Testis (tissue), 5 donors: ENCODE data around the gene PNKP. TPM values are rescaled to one million over a fixed set of nuclear protein-coding genes. Genes with fewer than 3 reads are reported as not detected.

Experiments
- DNase-seq: peaks from one replicate; pipeline ENCODE4 v3.0.0-alpha.2; 2019
- H3K27ac ChIP-seq, 2 donors: fragments of 200-600 bp; sonication (generic); one replicate each; pipeline ENCODE4 v1.5.1; 2019
- H3K27me3 ChIP-seq: fragments of 200-600 bp; sonication (generic); one replicate; pipeline ENCODE4 v1.5.1; 2019
- H3K36me3 ChIP-seq: fragments of 200-600 bp; sonication (generic); one replicate; pipeline ENCODE4 v1.5.1; 2017; ENCODE audit warnings: low read depth; ENCODE audit errors: missing control alignments
- H3K4me1 ChIP-seq: fragments of 200-600 bp; sonication (generic); one replicate; pipeline ENCODE4 v1.5.1; 2019
- H3K4me3 ChIP-seq, 2 donors: fragments of 200-600 bp; sonication (generic); one replicate each; pipeline ENCODE4 v1.5.1; 2017 to 2019
- H3K9me3 ChIP-seq: fragments of 200-600 bp; sonication (generic); one replicate; pipeline ENCODE4 v1.5.1; 2017
- CTCF ChIP-seq, 3 experiments: fragments of 450-650 bp in 2 of 3; fragments of 200-600 bp in 1 of 3; sonication (generic) in 1 of 3; IDR thresholded peaks; one replicate each; pipeline ENCODE4 v1.5.1; 2016 to 2019; ENCODE audit warnings: antibody characterized with exemption in 3 of 3, mild to moderate bottlenecking in 2 of 3, moderate library complexity in 1 of 3
- POLR2A ChIP-seq: fragments of 450-650 bp; IDR thresholded peaks from one replicate; pipeline ENCODE4 v1.6.1; 2017; ENCODE audit warnings: antibody characterized with exemption, mild to moderate bottlenecking, moderate library complexity
- WGBS, 2 donors: methylation state at CpG; one replicate each; pipeline ENCODE4 v1.1.5; 2018; 5-methylcytosine and 5-hydroxymethylcytosine counted together
- intact Hi-C: fragments of 100-400 bp; cut with DNase I; formaldehyde crosslinking; loops from one replicate; pipeline ENCODE4 v1.15.1; 2023; ENCODE audit warnings: low total_unique reads
- long read RNA-seq, 2 donors: transcript quantifications; one replicate each; lab custom pipeline, GENCODE V29; 2026
- polyA plus RNA-seq: library from polyadenylated mRNA; stranded (reverse); fragments of 350-450 nt; fragmentation: Illumina TruSeq; extraction: RNeasy Lipid Tissue Mini Kit (QIAGEN cat#74804); gene quantifications from one replicate; pipeline ENCODE4 v1.2.3, GENCODE V29; 2014; ENCODE audit warnings: low read depth, low replicate concordance; ENCODE audit not compliant: insufficient read depth
- total RNA-seq, 2 donors: library from RNA; depleted of rRNA; stranded (reverse); fragments of >200 nt; gene quantifications; one replicate each; pipeline ENCODE4 v1.2.3, GENCODE V29; 2016

The PNKP gene
- total RNA-seq (100 to 1,000 TPM; 110 to 125 TPM), polyA plus RNA-seq (45.5 TPM)
- long read RNA-seq, donor 1, transcript PNKP-201 (17 exons, 2,041 nt), result major isoform, 5 of 21 reads
- long read RNA-seq, donor 1, partial matches to known transcripts, result 13 of 21 reads
- long read RNA-seq, donor 1, other reads (novel, unspliced or antisense), result 0 of 21 reads
- long read RNA-seq, donor 2, partial matches to known transcripts, result 0 of 5 reads
- long read RNA-seq, donor 2, other reads (novel, unspliced or antisense), result 0 of 5 reads

GRCh38 chr19:49866933-49867782 lies at the start of gene PNKP:
Gene PNKP, minus strand, starts transcription at chr19:49867576. Its CDS starts 372 bp downstream, at chr19:49867204.
- Histone ChIP-seq H3K4me1 (peaks cover 52% of the 10 kb centered on the region), H3K36me3 (no peaks in the 10 kb centered on the region), H3K4me3 (peak within 1 kb of the TSS; percentile 75 to 90), H3K9me3 (no peaks in the 10 kb centered on the region), H3K27me3 (no peaks in the 10 kb centered on the region), H3K27ac (peak within 1 kb of the TSS; percentile 84 to 96)
- WGBS, 2 donors, result 0 to 2% methylated on average over 11 to 58 of the region's 65 CpGs
- no peak for TF ChIP-seq POLR2A
- peak in 1 of 3 experiments; percentile 1 for TF ChIP-seq CTCF (IDR thresholded peaks at IDR 0.05)
- intact Hi-C loops, result no loop called here
- peak; percentile 96 for DNase-seq

DNA sequence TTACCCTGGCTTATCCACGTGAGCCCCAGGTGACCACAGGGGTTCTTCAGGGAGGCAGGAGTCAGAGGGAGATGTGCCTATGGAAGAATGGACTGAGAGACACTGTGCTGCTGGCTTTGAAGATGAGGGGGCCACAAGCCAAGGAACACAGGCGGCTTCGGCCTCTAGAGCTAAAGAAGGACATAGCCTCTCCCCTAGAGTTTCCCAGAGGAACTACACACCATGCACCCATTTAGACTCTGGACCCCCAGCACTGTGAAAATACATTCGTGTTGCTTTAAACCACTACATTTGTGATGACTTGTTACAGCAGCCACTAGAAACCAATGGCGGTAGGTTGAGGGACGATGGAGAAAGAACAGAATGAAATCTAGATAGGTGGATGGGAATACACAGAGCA lies 47.9 kb upstream of the PNKP start:
- Histone ChIP-seq H3K27ac (no peak overlapping the region), H3K36me3 (no peaks in the 10 kb centered on the region), H3K27me3 (no peaks in the 10 kb centered on the region), H3K9me3 (no peaks in the 10 kb centered on the region), H3K4me3 (no peak overlapping the region), H3K4me1 (peaks cover 30% of the 10 kb centered on the region)
- intact Hi-C loops, result no loop called here
- WGBS, 2 donors, result 93 to 95% methylated on average over 6 of the region's 6 CpGs
- TF ChIP-seq CTCF (IDR thresholded peaks at IDR 0.05), result peak in 1 of 3 experiments; percentile 17
- TF ChIP-seq POLR2A, result no peak
- DNase-seq, result no peak

- WGBS, 2 donors, result 76 to 86% methylated on average over 10 of the region's 10 CpGs
- Histone ChIP-seq H3K4me1 (peaks cover 30% of the 10 kb centered on the region), H3K4me3 (no peak overlapping the region), H3K27me3 (no peaks in the 10 kb centered on the region), H3K36me3 (no peaks in the 10 kb centered on the region), H3K27ac (peak overlapping the region in 1 of 2 donors; percentile 39), H3K9me3 (no peaks in the 10 kb centered on the region)
- no peak for DNase-seq
- TF ChIP-seq CTCF (IDR thresholded peaks at IDR 0.05), result no peak
- TF ChIP-seq POLR2A, result no peak
- intact Hi-C loops, result no loop called here
These were observed 46.3 kb upstream of the PNKP start for GRCh38 chr19:49913720-49914119.

GRCh38 chr19:49912965-49913685 lies 45.7 kb upstream of the PNKP start:
- Histone ChIP-seq H3K27me3 (no peaks in the 10 kb centered on the region), H3K4me3 (no peak overlapping the region), H3K9me3 (no peaks in the 10 kb centered on the region), H3K36me3 (no peaks in the 10 kb centered on the region), H3K4me1 (peaks cover 30% of the 10 kb centered on the region), H3K27ac (peak overlapping the region; percentile 21 to 39)
- intact Hi-C loops, result no loop called here
- peak; percentile 62 for DNase-seq
- 53 to 68% methylated on average over 14 to 21 of the region's 21 CpGs for WGBS, 2 donors
- TF ChIP-seq CTCF (IDR thresholded peaks at IDR 0.05) (no peak), POLR2A (no peak)
